Measurements from ENCODE around the gene GIMAP8. TPM values are rescaled to one million over a fixed set of nuclear protein-coding genes. Genes with fewer than 3 reads are reported as not detected.

GIMAP8 gene
- total RNA-seq, 1 experiment from 2014 or later: not detected

DNA sequence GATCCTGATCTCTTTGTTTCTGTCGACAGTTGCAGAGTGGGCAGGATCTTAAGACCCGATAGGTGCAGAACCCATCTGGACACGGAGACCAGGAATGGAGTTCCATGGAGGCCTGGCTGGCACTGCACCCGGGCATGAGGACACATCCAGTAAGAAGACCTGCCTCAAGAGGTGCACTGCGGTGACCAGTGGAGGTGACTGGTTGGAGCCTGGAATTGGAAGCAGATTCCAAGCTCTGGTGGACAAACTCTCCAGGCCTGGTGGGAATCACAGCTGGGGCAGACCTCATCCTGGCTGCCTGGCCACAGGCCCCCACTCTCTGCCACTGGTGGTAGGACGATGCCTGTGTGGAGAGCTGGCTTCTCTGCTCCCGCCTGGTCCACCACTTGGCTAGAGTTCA lies 40.3 kb upstream of the GIMAP8 start:
- Histone ChIP-seq H3K27me3 (ENCODE audit: low read length) (no peaks in the 10 kb centered on the region), H3K9ac (ENCODE audit: low read length) (no peak overlapping the region), H3K4me1 (ENCODE audit: low read length) (peaks cover 17% of the 10 kb centered on the region), H2AFZ (ENCODE audit: low read length) (no peak overlapping the region), H3K79me2 (ENCODE audit: low read length) (no peaks in the 10 kb centered on the region), H3K36me3 (ENCODE audit: insufficient read depth, low read length) (no peaks in the 10 kb centered on the region), H3K4me2 (ENCODE audit: low read depth, low read length, poor library complexity, severe bottlenecking) (no peak overlapping the region), H3K9me2 (replicated peaks; ENCODE audit: insufficient read depth, low read length) (no peaks in the 10 kb centered on the region), H3K4me3 (ENCODE audit: low read length) (no peak overlapping the region), H3K27ac (ENCODE audit: low read length) (no peak overlapping the region), H4K20me1 (ENCODE audit: insufficient read depth, low read depth, low read length) (no peaks in the 10 kb centered on the region), H3K9me3 (ENCODE audit: low read length) (no peaks in the 10 kb centered on the region)
- no peak for DNase-seq

DNA sequence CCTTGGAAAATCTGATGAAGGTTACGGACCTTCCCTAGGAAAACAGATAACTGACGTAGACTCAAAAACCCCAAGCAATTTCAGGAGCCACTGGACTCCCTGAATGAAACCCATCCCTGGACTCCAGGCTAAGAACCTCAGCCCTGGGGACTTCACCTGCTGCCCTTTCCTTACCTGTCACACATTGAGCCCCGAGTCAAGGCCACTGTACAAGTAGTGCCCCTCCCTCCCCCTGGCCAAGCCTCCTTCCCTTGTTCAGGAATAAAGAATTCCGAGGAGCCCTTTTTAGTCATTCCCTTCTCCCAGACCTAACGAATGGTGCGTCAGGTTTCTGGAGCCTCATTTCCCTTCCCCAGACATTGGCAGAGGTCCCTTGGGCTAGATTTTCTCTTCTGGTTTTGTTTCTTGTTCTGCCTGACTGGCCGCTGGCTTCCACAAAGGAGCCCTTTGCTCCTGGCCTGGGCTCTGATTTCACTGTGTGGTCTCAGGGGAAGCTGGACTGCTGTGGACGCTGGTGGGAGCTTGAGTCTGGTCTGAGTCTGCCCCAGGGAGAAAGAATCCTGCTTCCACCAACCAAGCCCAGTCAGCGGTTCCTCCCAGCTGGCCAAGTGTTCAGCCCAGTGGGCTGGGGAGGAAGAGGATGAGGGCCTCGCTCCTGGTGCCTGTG lies 39.6 kb upstream of the GIMAP8 start:
- Histone ChIP-seq H3K79me2 (ENCODE audit: low read length) (no peaks in the 10 kb centered on the region), H3K9ac (ENCODE audit: low read length) (no peak overlapping the region)
- no peak for DNase-seq

DNA sequence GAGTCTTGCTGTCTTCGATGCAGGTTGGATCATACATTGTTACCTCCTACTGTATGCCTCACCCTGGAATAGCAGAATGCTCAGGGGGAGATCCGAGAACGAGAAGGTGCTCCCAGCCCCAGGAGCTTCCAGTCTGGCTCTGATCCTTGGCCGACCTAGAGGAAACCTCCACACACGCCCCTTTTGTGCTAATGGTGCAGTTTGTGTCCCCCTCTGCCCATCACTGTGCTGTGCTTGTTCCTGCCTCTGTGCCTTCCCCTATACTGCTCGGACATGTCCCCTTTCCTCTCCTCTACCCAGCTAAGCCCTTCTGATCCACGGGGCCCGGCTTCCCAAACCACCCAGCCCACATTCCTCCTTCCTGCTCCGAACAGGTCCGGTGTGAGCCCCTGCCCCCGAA lies 38.8 kb upstream of the GIMAP8 start:
- Histone ChIP-seq H3K9ac (ENCODE audit: low read length) (no peak overlapping the region), H3K4me1 (ENCODE audit: low read length) (peaks cover 6% of the 10 kb centered on the region), H2AFZ (ENCODE audit: low read length) (no peak overlapping the region), H3K4me3 (ENCODE audit: low read length) (no peak overlapping the region), H3K9me3 (ENCODE audit: low read length) (no peaks in the 10 kb centered on the region), H3K9me2 (replicated peaks; ENCODE audit: insufficient read depth, low read length) (no peaks in the 10 kb centered on the region), H3K79me2 (ENCODE audit: low read length) (no peaks in the 10 kb centered on the region), H4K20me1 (ENCODE audit: insufficient read depth, low read depth, low read length) (no peaks in the 10 kb centered on the region), H3K27ac (ENCODE audit: low read length) (no peak overlapping the region), H3K4me2 (ENCODE audit: low read depth, low read length, poor library complexity, severe bottlenecking) (no peak overlapping the region), H3K36me3 (ENCODE audit: insufficient read depth, low read length) (no peaks in the 10 kb centered on the region), H3K27me3 (ENCODE audit: low read length) (no peaks in the 10 kb centered on the region)
- DNase-seq: no peak

More for the DNA sequence above, 39.6 kb upstream of the GIMAP8 start:
- no peak overlapping the region for H3K27ac ChIP-seq (ENCODE audit: low read length)
- no peak overlapping the region for H3K4me2 ChIP-seq (ENCODE audit: low read depth, low read length, poor library complexity, severe bottlenecking)
- H2AFZ ChIP-seq (ENCODE audit: low read length): no peak overlapping the region
- no peaks in the 10 kb centered on the region for H4K20me1 ChIP-seq (ENCODE audit: insufficient read depth, low read depth, low read length)
- no peaks in the 10 kb centered on the region for H3K36me3 ChIP-seq (ENCODE audit: insufficient read depth, low read length)
- no peak overlapping the region for H3K4me3 ChIP-seq (ENCODE audit: low read length)
- no peaks in the 10 kb centered on the region for H3K9me2 ChIP-seq (replicated peaks; ENCODE audit: insufficient read depth, low read length)
- H3K9me3 ChIP-seq (ENCODE audit: low read length): no peaks in the 10 kb centered on the region
- peaks cover 14% of the 10 kb centered on the region for H3K4me1 ChIP-seq (ENCODE audit: low read length)
- no peaks in the 10 kb centered on the region for H3K27me3 ChIP-seq (ENCODE audit: low read length)

DNA sequence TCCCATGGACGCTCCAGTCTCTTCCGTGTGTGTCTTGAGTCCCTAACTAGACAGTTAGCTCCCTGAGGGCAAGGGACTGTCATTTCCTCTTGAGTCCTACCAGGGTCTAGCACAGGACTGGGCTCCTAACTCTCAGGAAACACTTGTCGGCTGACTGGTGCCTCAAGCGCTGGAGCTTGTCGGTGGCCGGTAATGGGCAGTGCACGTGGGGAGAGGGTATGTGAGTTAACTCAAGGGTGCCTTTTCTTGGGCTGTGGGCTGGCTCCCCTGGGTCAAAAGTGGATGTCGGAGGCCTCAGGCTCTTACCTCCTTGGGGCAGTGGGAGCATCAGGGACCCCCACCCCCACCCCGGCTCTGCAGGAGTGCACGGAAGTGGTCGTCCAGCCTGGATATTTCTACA lies 38.4 kb upstream of the GIMAP8 start:
- Histone ChIP-seq H4K20me1 (ENCODE audit: insufficient read depth, low read depth, low read length) (no peaks in the 10 kb centered on the region), H3K27me3 (ENCODE audit: low read length) (no peaks in the 10 kb centered on the region), H3K4me1 (ENCODE audit: low read length) (peaks cover 2% of the 10 kb centered on the region), H3K79me2 (ENCODE audit: low read length) (no peaks in the 10 kb centered on the region), H3K4me3 (ENCODE audit: low read length) (no peak overlapping the region), H2AFZ (ENCODE audit: low read length) (no peak overlapping the region), H3K4me2 (ENCODE audit: low read depth, low read length, poor library complexity, severe bottlenecking) (no peak overlapping the region), H3K9ac (ENCODE audit: low read length) (no peak overlapping the region), H3K36me3 (ENCODE audit: insufficient read depth, low read length) (no peaks in the 10 kb centered on the region), H3K9me3 (ENCODE audit: low read length) (no peaks in the 10 kb centered on the region), H3K27ac (ENCODE audit: low read length) (no peak overlapping the region), H3K9me2 (replicated peaks; ENCODE audit: insufficient read depth, low read length) (no peaks in the 10 kb centered on the region)
- no peak for DNase-seq

DNA sequence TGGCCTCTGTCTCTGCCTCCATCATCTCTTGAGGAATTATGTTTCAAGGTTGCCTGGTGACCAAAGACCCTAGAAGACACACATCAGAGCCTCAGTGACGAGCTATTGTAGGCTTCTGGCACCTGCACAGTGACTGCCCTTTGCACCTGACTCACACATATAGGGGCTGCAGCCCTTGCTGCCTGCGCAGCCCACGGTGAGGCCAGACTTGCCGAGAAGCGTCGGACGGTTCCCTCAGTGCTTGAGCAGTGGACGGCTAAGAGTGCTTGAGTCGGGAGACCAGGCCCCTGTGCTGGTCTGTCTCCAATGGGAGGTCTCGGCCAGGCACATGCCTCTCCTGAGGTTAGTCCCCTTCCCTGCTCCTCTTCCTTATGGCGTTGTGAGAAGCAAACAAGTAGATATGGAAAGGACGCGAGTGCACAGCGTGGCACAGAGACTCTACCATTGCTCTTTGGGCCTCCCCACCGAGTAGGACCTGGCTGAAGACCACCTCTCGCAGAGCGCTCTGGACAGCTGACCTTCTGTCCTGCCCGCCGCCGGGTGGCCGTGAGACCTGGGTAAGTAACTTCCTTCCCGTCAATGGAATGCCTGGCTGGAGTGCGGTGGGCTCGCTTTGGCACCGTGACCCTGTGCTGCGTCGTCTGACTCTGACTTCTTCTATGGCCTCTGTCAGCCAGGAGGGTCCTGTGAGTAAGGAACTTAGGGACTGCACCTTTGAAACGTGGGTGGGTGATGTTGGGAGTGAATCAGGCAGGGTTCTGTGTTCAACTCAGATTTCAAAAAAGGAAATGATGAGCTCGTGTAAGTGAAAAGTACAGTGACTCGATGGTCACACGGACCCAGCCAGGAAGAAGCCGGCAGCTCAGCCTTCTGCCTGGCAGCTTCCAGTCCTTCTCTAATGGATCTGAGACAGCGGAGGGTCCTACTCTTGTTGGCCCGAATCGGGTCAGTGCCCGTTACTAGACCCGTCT lies 37.6 kb upstream of the GIMAP8 start:
- Histone ChIP-seq H3K4me1 (ENCODE audit: low read length) (no peaks in the 10 kb centered on the region), H4K20me1 (ENCODE audit: insufficient read depth, low read depth, low read length) (no peaks in the 10 kb centered on the region), H3K4me2 (ENCODE audit: low read depth, low read length, poor library complexity, severe bottlenecking) (no peak overlapping the region), H3K27ac (ENCODE audit: low read length) (no peak overlapping the region), H3K27me3 (ENCODE audit: low read length) (no peaks in the 10 kb centered on the region), H3K9me2 (replicated peaks; ENCODE audit: insufficient read depth, low read length) (no peaks in the 10 kb centered on the region), H3K4me3 (ENCODE audit: low read length) (no peak overlapping the region), H2AFZ (ENCODE audit: low read length) (no peak overlapping the region), H3K9ac (ENCODE audit: low read length) (no peak overlapping the region), H3K79me2 (ENCODE audit: low read length) (no peaks in the 10 kb centered on the region), H3K9me3 (ENCODE audit: low read length) (no peaks in the 10 kb centered on the region), H3K36me3 (ENCODE audit: insufficient read depth, low read length) (no peaks in the 10 kb centered on the region)
- DNase-seq: no peak

DNA sequence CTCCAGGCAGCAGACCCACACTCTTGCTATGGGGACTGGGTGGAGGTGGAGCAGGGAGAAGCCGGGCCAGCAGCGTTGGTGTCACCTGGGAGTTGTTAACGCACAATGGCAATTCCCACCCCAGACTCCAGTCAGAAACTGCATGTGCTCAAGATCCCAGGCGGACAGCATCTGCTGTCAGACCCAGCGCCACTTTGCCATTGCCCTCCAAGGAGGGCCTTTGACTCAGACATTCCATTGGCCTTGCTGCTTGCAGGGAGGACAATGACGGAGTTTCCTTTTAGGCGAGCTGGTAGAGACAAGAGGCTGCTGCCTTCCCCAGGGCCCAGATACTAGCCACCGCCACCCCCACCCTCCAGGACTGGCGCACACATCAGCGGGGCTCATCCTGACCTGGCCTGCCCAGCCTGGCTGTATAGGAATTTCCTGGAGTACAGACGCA lies 36.8 kb upstream of the GIMAP8 start:
- H3K9me3 ChIP-seq (ENCODE audit: low read length): no peaks in the 10 kb centered on the region
- H4K20me1 ChIP-seq (ENCODE audit: insufficient read depth, low read depth, low read length): no peaks in the 10 kb centered on the region
- H3K79me2 ChIP-seq (ENCODE audit: low read length): no peaks in the 10 kb centered on the region
- no peak overlapping the region for H2AFZ ChIP-seq (ENCODE audit: low read length)
- no peaks in the 10 kb centered on the region for H3K4me1 ChIP-seq (ENCODE audit: low read length)
- no peaks in the 10 kb centered on the region for H3K9me2 ChIP-seq (replicated peaks; ENCODE audit: insufficient read depth, low read length)
- H3K4me2 ChIP-seq (ENCODE audit: low read depth, low read length, poor library complexity, severe bottlenecking): no peak overlapping the region
- no peaks in the 10 kb centered on the region for H3K36me3 ChIP-seq (ENCODE audit: insufficient read depth, low read length)
- H3K27me3 ChIP-seq (ENCODE audit: low read length): no peaks in the 10 kb centered on the region
- no peak overlapping the region for H3K4me3 ChIP-seq (ENCODE audit: low read length)
- H3K9ac ChIP-seq (ENCODE audit: low read length): no peak overlapping the region
- DNase-seq: no peak
- H3K27ac ChIP-seq (ENCODE audit: low read length): no peak overlapping the region

DNA sequence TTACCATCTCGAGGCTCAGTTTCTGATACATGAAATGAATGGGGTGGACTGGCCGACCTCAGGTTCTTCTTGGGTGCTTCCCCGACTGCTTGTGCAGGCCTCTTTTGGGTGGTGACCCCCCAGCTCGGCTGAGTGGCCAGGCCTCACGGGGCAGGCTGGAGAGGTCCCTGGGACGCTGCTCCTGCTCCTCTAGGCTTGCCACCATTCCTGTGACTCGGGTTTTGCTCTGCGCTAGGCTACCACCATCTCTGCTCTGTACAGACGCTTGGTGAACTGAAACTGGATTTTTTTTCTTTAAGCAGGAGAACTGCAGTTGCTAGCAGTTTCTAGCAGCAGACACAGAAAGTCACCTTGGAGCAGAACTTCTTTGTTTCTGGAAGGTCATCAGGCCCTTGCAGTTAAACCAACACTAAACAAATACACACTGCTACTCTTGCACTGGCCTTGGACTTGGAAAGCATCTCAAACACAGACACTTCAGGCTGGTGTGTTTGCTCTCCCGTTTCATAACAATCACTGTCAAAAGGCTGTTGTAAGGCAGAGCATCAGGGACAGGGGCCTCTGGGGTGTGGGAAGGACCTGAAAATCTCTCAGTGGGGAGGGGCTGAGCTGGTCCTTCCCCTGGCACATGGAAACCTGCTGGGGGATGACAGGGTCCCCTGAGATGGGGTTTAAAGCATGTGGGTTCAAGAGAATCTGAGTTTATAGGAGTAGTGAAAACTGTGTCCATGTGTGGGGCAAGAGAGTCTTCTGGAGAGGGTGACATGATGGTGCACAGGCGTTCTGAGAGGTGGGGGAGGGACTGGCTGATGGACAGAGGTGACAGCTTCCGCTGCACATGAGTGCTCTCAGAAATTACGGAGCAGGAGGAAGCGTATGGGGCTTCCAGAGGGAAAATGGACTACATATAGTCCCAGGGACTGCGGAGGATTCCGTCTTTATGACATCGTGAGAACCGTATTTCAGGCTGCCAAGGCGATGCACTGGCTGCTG lies 35.0 kb upstream of the GIMAP8 start:
- Histone ChIP-seq H3K27ac (ENCODE audit: low read length) (no peak overlapping the region), H3K9me3 (ENCODE audit: low read length) (no peaks in the 10 kb centered on the region), H3K79me2 (ENCODE audit: low read length) (no peaks in the 10 kb centered on the region), H3K9me2 (replicated peaks; ENCODE audit: insufficient read depth, low read length) (no peaks in the 10 kb centered on the region), H3K27me3 (ENCODE audit: low read length) (no peaks in the 10 kb centered on the region), H2AFZ (ENCODE audit: low read length) (no peak overlapping the region), H3K9ac (ENCODE audit: low read length) (no peak overlapping the region), H3K4me2 (ENCODE audit: low read depth, low read length, poor library complexity, severe bottlenecking) (no peak overlapping the region), H3K4me3 (ENCODE audit: low read length) (no peak overlapping the region), H3K4me1 (ENCODE audit: low read length) (no peaks in the 10 kb centered on the region), H3K36me3 (ENCODE audit: insufficient read depth, low read length) (no peaks in the 10 kb centered on the region), H4K20me1 (ENCODE audit: insufficient read depth, low read depth, low read length) (no peaks in the 10 kb centered on the region)
- DNase-seq: no peak

All from Karpas-422 (cell line).